Ectodermal cell (in vitro differentiated cells): Measurements from ENCODE around the gene REG4.

Experiments used
- H3K27ac ChIP-seq: 2 replicates; pipeline ENCODE4 v1.7.0; 2013; ENCODE audit warnings: mild to moderate bottlenecking, low read depth, low read length; ENCODE audit not compliant: insufficient read depth, poor library complexity, severe bottlenecking
- H3K27me3 ChIP-seq: 2 replicates; pipeline ENCODE4 v1.7.0; 2013; ENCODE audit warnings: mild to moderate bottlenecking, low read length; ENCODE audit not compliant: insufficient read depth, control insufficient read depth, poor library complexity, severe bottlenecking
- H3K36me3 ChIP-seq: one replicate; pipeline ENCODE4 v1.7.0; 2013; ENCODE audit warnings: low read length; ENCODE audit not compliant: control insufficient read depth, insufficient read depth
- H3K4me1 ChIP-seq: one replicate; pipeline ENCODE4 v1.7.0; 2013; ENCODE audit warnings: low read length; ENCODE audit not compliant: control insufficient read depth, insufficient read depth
- H3K4me3 ChIP-seq: 2 replicates; pipeline ENCODE4 v1.7.0; 2013; ENCODE audit warnings: low read depth, low read length, control low read depth; ENCODE audit not compliant: insufficient read depth
- H3K9me3 ChIP-seq: 2 replicates; pipeline ENCODE4 v1.7.0; 2013; ENCODE audit warnings: mild to moderate bottlenecking, low read length, moderate library complexity; ENCODE audit not compliant: control insufficient read depth
- WGBS, 2 experiments: methylation state at CpG; one replicate each; pipeline ENCODE4 v1.1.7; 2013; ENCODE audit warnings: missing lambda C conversion rate in 2 of 2; 5-methylcytosine and 5-hydroxymethylcytosine counted together

Gene REG4

GRCh38 chr1:119811985-119812557 lies 811 bp upstream of the REG4 start:
- Histone ChIP-seq H3K36me3 (no peaks in the 10 kb centered on the region), H3K27me3 (no peaks in the 10 kb centered on the region), H3K4me3 (no peak overlapping the region), H3K4me1 (no peaks in the 10 kb centered on the region), H3K9me3 (no peaks in the 10 kb centered on the region), H3K27ac (no peak overlapping the region)
- WGBS, 2 experiments = 91 to 92% methylated on average over 2 of the region's 2 CpGs

GRCh38 chr1:119808972-119809550 lies 2.2 kb downstream of the REG4 start:
- H3K36me3 ChIP-seq = no peaks in the 10 kb centered on the region
- H3K4me3 ChIP-seq = no peak overlapping the region
- H3K27me3 ChIP-seq = no peaks in the 10 kb centered on the region
- 7 to 9% methylated on average over 6 of the region's 6 CpGs for WGBS, 2 experiments
- H3K27ac ChIP-seq = no peak overlapping the region
- no peaks in the 10 kb centered on the region for H3K4me1 ChIP-seq
- H3K9me3 ChIP-seq = no peaks in the 10 kb centered on the region

- WGBS, 2 experiments = 78 to 79% methylated on average over 3 of the region's 3 CpGs
- H3K4me1 ChIP-seq = no peaks in the 10 kb centered on the region
- H3K27ac ChIP-seq = no peak overlapping the region
- H3K36me3 ChIP-seq = no peaks in the 10 kb centered on the region
- H3K9me3 ChIP-seq = no peaks in the 10 kb centered on the region
- no peak overlapping the region for H3K4me3 ChIP-seq
- H3K27me3 ChIP-seq = no peaks in the 10 kb centered on the region
Measured at GRCh38 chr1:119808491-119808890, 2.8 kb downstream of the REG4 start.

DNA sequence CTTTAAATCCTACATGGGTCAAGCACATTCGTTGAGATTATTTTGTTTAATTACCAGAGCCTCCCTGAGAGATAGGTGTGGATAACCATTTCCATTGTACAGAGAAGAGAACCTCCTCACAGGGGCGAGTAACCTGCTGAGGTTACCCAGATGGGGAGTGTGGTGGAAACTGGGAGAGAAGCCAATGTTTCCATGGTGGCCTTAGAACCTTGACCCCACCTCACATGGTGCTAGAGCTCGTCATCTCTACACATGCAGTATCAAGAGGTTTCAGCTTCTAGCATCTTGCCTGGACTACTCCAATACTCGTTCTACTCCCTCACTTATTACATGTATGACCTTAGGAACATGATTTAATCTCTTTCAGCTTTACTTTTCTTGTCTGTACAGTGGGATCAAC lies 4.8 kb downstream of the REG4 start:
- Histone ChIP-seq H3K27me3 (no peaks in the 10 kb centered on the region), H3K4me1 (no peaks in the 10 kb centered on the region), H3K36me3 (no peaks in the 10 kb centered on the region), H3K9me3 (no peaks in the 10 kb centered on the region), H3K27ac (no peak overlapping the region), H3K4me3 (no peak overlapping the region)
- 84 to 87% methylated on average over 4 of the region's 4 CpGs for WGBS, 2 experiments

DNA sequence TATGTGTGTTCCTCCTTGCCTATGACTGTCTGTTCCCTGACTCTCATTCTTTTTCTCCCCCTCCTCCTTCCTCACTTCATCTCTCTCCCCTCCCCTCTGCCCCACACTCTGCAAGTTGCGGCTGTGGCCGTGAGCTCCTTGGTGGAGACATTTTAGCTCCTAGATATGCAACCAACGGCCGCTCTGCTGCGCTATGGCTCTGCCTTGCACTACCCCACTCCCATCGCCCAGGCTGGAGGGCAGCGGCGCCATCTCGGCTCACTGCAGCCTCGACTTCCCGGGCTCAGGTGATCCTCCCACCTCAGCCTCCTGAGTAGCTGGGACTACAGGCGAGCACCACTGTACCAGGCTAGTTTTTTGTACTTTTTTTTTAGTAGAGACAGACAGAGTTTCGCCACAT lies 5.5 kb downstream of the REG4 start:
- Histone ChIP-seq H3K4me1 (no peaks in the 10 kb centered on the region), H3K27me3 (no peaks in the 10 kb centered on the region), H3K4me3 (no peak overlapping the region), H3K36me3 (no peaks in the 10 kb centered on the region), H3K9me3 (no peaks in the 10 kb centered on the region), H3K27ac (no peak overlapping the region)
- WGBS, 2 experiments = 90 to 93% methylated on average over 13 of the region's 13 CpGs

DNA sequence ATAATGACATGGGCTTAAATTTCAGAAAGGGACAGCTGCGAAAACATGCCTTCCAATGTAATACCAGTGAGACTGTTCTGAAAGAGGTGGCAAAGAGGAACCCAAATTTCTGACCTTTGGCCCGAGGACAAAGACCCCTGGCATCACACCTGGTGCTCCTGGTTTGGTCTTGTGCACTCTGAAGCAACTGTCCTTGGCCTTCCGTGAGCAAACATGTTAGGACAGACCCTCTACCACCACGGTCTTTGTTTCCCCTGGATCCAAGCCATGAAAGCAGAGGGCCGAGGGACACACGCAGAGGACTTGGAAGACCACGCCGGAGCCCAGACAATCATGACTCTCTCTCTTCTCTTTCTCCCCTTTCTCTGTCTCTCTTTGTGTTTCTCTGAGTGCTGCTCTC lies 6.0 kb downstream of the REG4 start:
- Histone ChIP-seq H3K36me3 (no peaks in the 10 kb centered on the region), H3K9me3 (no peaks in the 10 kb centered on the region), H3K4me1 (no peaks in the 10 kb centered on the region), H3K27ac (no peak overlapping the region), H3K4me3 (no peak overlapping the region), H3K27me3 (no peaks in the 10 kb centered on the region)
- WGBS, 2 experiments = 91 to 93% methylated on average over 8 of the region's 8 CpGs

DNA sequence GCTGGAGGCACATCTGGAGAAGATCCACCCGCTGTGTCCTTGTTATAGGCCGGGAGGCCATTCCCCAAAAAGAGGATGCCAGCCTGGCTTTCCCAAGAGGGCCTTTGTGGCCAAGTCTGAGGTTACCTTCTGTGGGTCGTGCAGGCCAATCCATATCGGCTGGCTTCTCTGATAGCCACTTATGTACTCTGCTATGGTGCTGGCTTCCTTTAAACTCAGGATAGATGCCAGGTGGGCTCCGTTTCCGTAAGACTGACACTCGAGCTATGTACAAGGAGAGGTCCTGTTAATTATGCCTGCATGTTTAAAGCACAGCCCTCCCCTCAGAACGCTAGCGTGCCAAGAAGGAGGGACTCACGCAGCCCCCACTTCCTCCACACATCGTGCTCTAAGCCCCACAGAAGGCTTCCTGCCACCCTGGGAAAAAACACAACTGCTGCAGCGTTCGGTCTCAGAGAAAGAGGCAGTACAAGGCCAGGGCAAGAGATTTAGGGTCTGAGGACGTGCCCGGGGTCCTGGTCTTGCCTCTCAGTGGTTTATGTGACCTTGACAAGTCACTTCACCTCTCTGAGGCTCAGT lies 11.6 kb downstream of the REG4 start:
- Histone ChIP-seq H3K27me3 (no peaks in the 10 kb centered on the region), H3K4me1 (no peaks in the 10 kb centered on the region), H3K4me3 (no peak overlapping the region), H3K36me3 (no peaks in the 10 kb centered on the region), H3K9me3 (no peaks in the 10 kb centered on the region), H3K27ac (no peak overlapping the region)
- 93% methylated on average over 15 of the region's 15 CpGs for WGBS, 2 experiments

DNA sequence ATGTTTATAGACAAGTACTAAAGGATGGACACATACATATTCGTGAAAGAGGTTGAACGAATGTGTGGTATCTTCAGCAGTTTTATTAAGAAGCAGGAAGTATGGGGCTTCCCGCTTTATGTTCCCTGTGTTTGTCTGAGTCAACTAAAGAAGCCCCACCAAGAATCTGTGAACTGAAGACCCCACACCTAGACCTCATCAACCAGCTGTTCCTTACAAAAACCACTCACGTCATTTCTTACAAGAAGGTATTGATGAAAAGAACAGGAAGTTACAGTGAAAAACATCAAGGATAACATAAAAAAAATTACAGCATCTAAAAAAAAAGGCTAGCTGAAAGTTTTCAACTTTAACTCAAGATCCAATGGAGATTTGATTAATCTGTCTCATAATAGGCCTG lies 12.3 kb downstream of the REG4 start:
- 91 to 92% methylated on average over 3 of the region's 4 CpGs for WGBS, 2 experiments
- no peaks in the 10 kb centered on the region for H3K4me1 ChIP-seq
- H3K27me3 ChIP-seq = no peaks in the 10 kb centered on the region
- H3K36me3 ChIP-seq = no peaks in the 10 kb centered on the region
- no peaks in the 10 kb centered on the region for H3K9me3 ChIP-seq
- no peak overlapping the region for H3K4me3 ChIP-seq
- no peak overlapping the region for H3K27ac ChIP-seq

DNA sequence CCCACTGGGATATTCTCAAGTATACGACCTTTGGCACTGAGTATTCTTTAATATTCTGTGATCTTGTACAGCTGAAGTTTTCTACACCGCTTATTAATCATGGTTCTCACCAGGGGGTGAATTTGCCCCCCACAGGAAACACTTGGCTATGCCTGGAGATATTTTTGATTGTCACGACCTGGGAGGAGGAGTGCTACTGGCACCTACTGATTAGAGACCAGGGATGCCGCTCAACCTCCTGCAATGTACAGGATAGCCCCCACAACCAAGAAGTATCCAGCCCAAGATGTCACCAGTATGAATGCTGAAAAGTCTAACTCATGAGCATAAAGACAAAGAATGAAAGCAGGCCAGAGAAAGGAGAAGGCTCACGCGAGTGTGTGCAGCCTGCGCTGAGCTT lies 13.7 kb downstream of the REG4 start:
- no peaks in the 10 kb centered on the region for H3K27me3 ChIP-seq
- WGBS, 2 experiments = 92 to 95% methylated on average over 7 of the region's 7 CpGs
- H3K4me1 ChIP-seq = no peaks in the 10 kb centered on the region

DNA sequence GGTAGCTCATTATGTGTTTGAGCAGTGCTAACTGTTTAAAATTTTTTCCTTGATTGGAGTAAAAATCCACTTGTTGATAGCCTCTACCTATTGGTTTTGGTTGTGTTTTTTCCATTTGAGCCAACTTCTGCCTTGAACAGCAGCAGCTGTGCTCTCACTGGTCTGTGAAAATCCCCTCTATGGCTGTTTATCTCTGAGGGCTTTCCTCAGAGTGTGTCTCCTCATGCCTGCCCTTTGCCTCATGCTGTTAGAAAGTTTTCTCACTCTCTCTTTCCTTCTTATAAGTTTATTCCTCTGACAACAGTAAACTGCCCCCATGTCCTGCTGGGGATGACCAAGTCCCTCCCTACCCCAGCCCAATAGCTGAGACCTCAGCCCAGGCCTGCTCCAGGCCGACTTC lies 14.1 kb downstream of the REG4 start:
- Histone ChIP-seq H3K36me3 (no peaks in the 10 kb centered on the region), H3K27ac (no peak overlapping the region), H3K4me3 (no peak overlapping the region), H3K4me1 (no peaks in the 10 kb centered on the region), H3K9me3 (no peaks in the 10 kb centered on the region), H3K27me3 (no peaks in the 10 kb centered on the region)
- WGBS, 2 experiments = 87 to 88% methylated on average over 1 of the region's 1 CpG

More for the DNA sequence above, 13.7 kb downstream of the REG4 start:
- Histone ChIP-seq H3K9me3 (no peaks in the 10 kb centered on the region), H3K36me3 (no peaks in the 10 kb centered on the region), H3K27ac (no peak overlapping the region), H3K4me3 (no peak overlapping the region)
